Dendritic cell treated with granulocyte-macrophage colony-stimulating factor and Interleukin-4, amounts not matched to agents 40 ng/mL and 50 ng/mL, for 4 days (primary cell): ENCODE results near the gene LGI4.

Source experiments
- H3K27ac Mint-ChIP-seq: one replicate; pipeline ENCODE4 v1.8.0; 2022; ENCODE audit warnings: mild to moderate bottlenecking, mixed read lengths
- H3K27me3 Mint-ChIP-seq: one replicate; pipeline ENCODE4 v1.8.0; 2022; ENCODE audit warnings: mild to moderate bottlenecking, mixed read lengths
- H3K36me3 Mint-ChIP-seq: one replicate; pipeline ENCODE4 v1.8.0; 2022; ENCODE audit warnings: low read depth, mixed read lengths
- H3K4me1 Mint-ChIP-seq: one replicate; pipeline ENCODE4 v1.8.0; 2022; ENCODE audit warnings: low read depth, mixed read lengths
- H3K4me3 Mint-ChIP-seq: one replicate; pipeline ENCODE4 v1.8.0; 2022; ENCODE audit warnings: mild to moderate bottlenecking, moderate library complexity, mixed read lengths
- H3K9me3 Mint-ChIP-seq: one replicate; pipeline ENCODE4 v1.8.0; 2022; ENCODE audit warnings: mixed read lengths
- intact Hi-C: fragments of 100-400 bp; cut with micrococcal nuclease; formaldehyde crosslinking; loops from one replicate; pipeline ENCODE4 v1.15.0; 2022

LGI4 gene

GRCh38 chr19:35079826-35080225 lies 55.0 kb downstream of the LGI4 start:
- H3K4me1 Mint-ChIP-seq: no peaks in the 10 kb centered on the region
- no peak overlapping the region for H3K27ac Mint-ChIP-seq
- intact Hi-C loops: no loop called here
- no peak overlapping the region for H3K4me3 Mint-ChIP-seq
- peaks cover 11% of the 10 kb centered on the region for H3K27me3 Mint-ChIP-seq
- no peaks in the 10 kb centered on the region for H3K9me3 Mint-ChIP-seq
- H3K36me3 Mint-ChIP-seq: no peaks in the 10 kb centered on the region

GRCh38 chr19:35077411-35078223 lies 57.2 kb downstream of the LGI4 start:
- intact Hi-C loops: no loop called here
- no peak overlapping the region for H3K4me3 Mint-ChIP-seq
- H3K27me3 Mint-ChIP-seq: peaks cover 11% of the 10 kb centered on the region
- H3K27ac Mint-ChIP-seq: no peak overlapping the region
- no peaks in the 10 kb centered on the region for H3K36me3 Mint-ChIP-seq
- H3K4me1 Mint-ChIP-seq: no peaks in the 10 kb centered on the region
- no peaks in the 10 kb centered on the region for H3K9me3 Mint-ChIP-seq

GRCh38 chr19:35076657-35077056 lies 58.2 kb downstream of the LGI4 start:
- no peak overlapping the region for H3K27ac Mint-ChIP-seq
- H3K27me3 Mint-ChIP-seq: peaks cover 11% of the 10 kb centered on the region
- H3K36me3 Mint-ChIP-seq: no peaks in the 10 kb centered on the region
- no peaks in the 10 kb centered on the region for H3K9me3 Mint-ChIP-seq
- no peaks in the 10 kb centered on the region for H3K4me1 Mint-ChIP-seq
- no peak overlapping the region for H3K4me3 Mint-ChIP-seq
- intact Hi-C loops: no loop called here

- peaks cover 11% of the 10 kb centered on the region for H3K27me3 Mint-ChIP-seq
- H3K4me3 Mint-ChIP-seq: no peak overlapping the region
Observed at GRCh38 chr19:35076026-35076370, 58.9 kb downstream of the LGI4 start.

GRCh38 chr19:35075202-35076025 lies 59.4 kb downstream of the LGI4 start:
- Mint-ChIP-seq H3K9me3 (peaks cover 4% of the 10 kb centered on the region), H3K4me1 (no peaks in the 10 kb centered on the region), H3K27ac (no peak overlapping the region), H3K4me3 (no peak overlapping the region), H3K36me3 (no peaks in the 10 kb centered on the region), H3K27me3 (peaks cover 11% of the 10 kb centered on the region)
- intact Hi-C loops: no loop called here

More at GRCh38 chr19:35076026-35076370, 58.9 kb downstream of the LGI4 start:
- H3K36me3 Mint-ChIP-seq: no peaks in the 10 kb centered on the region
- intact Hi-C loops: no loop called here
- no peak overlapping the region for H3K27ac Mint-ChIP-seq
- H3K9me3 Mint-ChIP-seq: no peaks in the 10 kb centered on the region
- H3K4me1 Mint-ChIP-seq: no peaks in the 10 kb centered on the region
